ENCODE measurements around the gene RAB8A. TPM values are rescaled to one million over a fixed set of nuclear protein-coding genes. Genes with fewer than 3 reads are reported as not detected.

The RAB8A gene
- total RNA-seq, 5 donors from 2014 or later (not counting 1 experiment from before 2014, with no cell fraction given): 67.0 to 84.5 (median 71.7) TPM

DNA sequence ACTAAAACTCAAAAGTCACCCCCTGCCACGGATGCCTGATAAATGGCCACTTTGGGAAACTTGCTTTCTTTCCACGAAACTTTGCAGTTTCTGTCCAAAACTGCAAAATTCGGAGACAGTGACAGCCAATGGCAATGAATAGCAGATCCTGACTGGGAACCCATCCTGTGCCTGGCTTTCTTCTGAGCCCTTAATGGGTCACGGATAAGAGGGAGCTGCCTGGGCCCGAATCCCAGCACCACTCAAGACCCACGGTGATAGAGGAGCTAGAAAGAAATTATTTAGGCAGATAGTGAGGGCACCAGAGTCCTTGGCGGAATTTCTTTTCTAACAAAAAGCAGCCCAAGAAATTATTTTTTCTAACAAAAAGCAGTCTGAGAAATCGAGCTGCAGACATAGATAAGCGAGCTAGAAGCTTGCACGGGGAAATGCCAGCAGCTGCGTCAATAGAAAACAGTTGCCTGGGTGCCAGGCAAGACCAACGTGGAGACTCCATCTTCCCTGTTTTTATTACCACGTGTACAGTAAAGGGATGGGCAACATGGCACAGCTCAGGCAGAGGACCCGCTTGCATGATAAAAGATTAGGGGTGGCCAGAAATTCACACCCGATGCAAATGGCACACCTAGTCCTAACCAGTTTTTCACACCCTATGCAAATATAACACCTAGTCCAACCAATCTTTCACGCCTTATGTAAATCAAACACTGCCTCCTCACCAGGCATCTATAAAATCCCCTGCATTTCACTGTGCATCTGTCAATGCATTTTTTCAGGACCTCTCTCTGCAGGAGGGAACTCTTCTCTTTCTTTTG, 24.7 kb downstream of the RAB8A start:
- POLR2A ChIA-PET: interaction anchor here in 1 of 2 donors (0.6 kb wide), 1 partner anchor 272 kb away, joined by 3 read pairs; no protein-coding TSS in a partner anchor
- Mint-ChIP-seq H3K9me3 (peaks cover 0 to 6% (median 0%) of the 10 kb centered on the region in 3 donors), H3K27ac (no peak overlapping the region), H3K4me1 (peaks cover 6 to 34% (median 8%) of the 10 kb centered on the region in 3 donors), H3K36me3 (peaks cover 35% of the 10 kb centered on the region), H3K27me3 (no peaks in the 10 kb centered on the region), H3K4me3 (no peak overlapping the region)
- ATAC-seq (replicated peaks in 1 of 4) (peak in 1 of 4 experiments; percentile 28), DNase-seq (peak in 1 of 35 experiments; percentile 37)
- H3K4me3 ChIP-seq (ENCODE audit: control insufficient read depth in 1 of 2, extremely low read depth in 1 of 2, low read length in 1 of 2): no peak overlapping the region
- CTCF ChIA-PET: interaction anchor here in 1 of 2 donors (0.7 kb wide), 1 partner anchor 10 kb away, joined by 4 read pairs; no protein-coding TSS in a partner anchor
- H3K4me1 ChIP-seq (ENCODE audit: control insufficient read depth in 1 of 2, extremely low read depth in 1 of 2, insufficient read depth in 2 of 2, low read length in 2 of 2): peaks cover 0 to 39% of the 10 kb centered on the region in 2 experiments
- 83% methylated on average over 10 of the region's 16 CpGs for WGBS (ENCODE audit: insufficient coverage)
- no peaks in the 10 kb centered on the region for H3K27me3 ChIP-seq (replicated peaks in 1 of 2; ENCODE audit: control insufficient read depth in 2 of 2, extremely low read depth in 1 of 2, insufficient read depth in 2 of 2, low read length in 1 of 2)
- H3K27ac ChIP-seq (ENCODE audit: low read length): no peak overlapping the region
- no peaks in the 10 kb centered on the region for H3K9me3 ChIP-seq
- peaks cover 7 to 21% of the 10 kb centered on the region in 2 donors for H3K36me3 ChIP-seq (ENCODE audit: control insufficient read depth in 2 of 2, extremely low read depth in 1 of 2, insufficient read depth in 1 of 2, low read length in 1 of 2)

DNA sequence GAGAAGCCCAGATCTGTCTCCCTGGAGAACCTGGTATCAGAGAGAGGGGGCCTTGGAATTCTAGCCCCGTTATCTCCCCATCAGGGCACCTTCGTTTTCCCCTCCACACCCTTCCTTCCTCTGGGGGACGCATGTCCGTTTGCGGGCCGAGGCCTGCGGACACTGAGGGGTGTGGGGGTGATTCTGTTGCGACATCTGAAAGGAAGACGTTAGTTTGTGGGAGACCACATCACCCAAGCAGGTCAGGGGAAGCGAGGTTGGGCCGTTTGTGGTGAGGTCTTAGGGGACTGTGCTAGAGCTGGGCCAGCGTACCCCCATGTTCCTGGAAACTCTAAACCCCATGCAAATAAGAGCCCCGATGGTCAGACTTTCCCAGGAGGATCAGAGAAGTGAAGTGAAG, 28.1 kb downstream of the RAB8A start:
- H3K27me3 ChIP-seq (replicated peaks in 1 of 2; ENCODE audit: control insufficient read depth in 2 of 2, extremely low read depth in 1 of 2, insufficient read depth in 2 of 2, low read length in 1 of 2): no peaks in the 10 kb centered on the region
- DNase-seq: peak in 12 of 35 experiments; percentile 9 to 34 (median 15)
- CTCF ChIA-PET: interaction anchor here in 1 of 2 donors (0.6 kb wide), 1 partner anchor 134 kb away, joined by 5 read pairs; no protein-coding TSS in a partner anchor
- H3K36me3 ChIP-seq (ENCODE audit: control insufficient read depth in 2 of 2, extremely low read depth in 1 of 2, insufficient read depth in 1 of 2, low read length in 1 of 2): no peaks in the 10 kb centered on the region
- H3K4me3 ChIP-seq (ENCODE audit: control insufficient read depth in 1 of 2, extremely low read depth in 1 of 2, low read length in 1 of 2): no peak overlapping the region
- H3K4me1 ChIP-seq (ENCODE audit: control insufficient read depth in 1 of 2, extremely low read depth in 1 of 2, insufficient read depth in 2 of 2, low read length in 2 of 2): peaks cover 2 to 67% of the 10 kb centered on the region in 2 experiments
- WGBS (ENCODE audit: insufficient coverage): 34% methylated on average over 4 of the region's 13 CpGs
- Mint-ChIP-seq H3K4me3 (peak overlapping the region in 1 of 3 donors; percentile 58), H3K9me3 (no peaks in the 10 kb centered on the region), H3K4me1 (peaks cover 22 to 55% (median 27%) of the 10 kb centered on the region in 3 donors), H3K27me3 (no peaks in the 10 kb centered on the region), H3K27ac (peak overlapping the region in 1 of 2 donors; percentile 73), H3K36me3 (peaks cover 3% of the 10 kb centered on the region)
- POLR2A ChIA-PET: no interaction called here
- no peaks in the 10 kb centered on the region for H3K9me3 ChIP-seq
- H3K27ac ChIP-seq (ENCODE audit: low read length): no peak overlapping the region
- no peak for ATAC-seq (replicated peaks in 1 of 4)

DNA sequence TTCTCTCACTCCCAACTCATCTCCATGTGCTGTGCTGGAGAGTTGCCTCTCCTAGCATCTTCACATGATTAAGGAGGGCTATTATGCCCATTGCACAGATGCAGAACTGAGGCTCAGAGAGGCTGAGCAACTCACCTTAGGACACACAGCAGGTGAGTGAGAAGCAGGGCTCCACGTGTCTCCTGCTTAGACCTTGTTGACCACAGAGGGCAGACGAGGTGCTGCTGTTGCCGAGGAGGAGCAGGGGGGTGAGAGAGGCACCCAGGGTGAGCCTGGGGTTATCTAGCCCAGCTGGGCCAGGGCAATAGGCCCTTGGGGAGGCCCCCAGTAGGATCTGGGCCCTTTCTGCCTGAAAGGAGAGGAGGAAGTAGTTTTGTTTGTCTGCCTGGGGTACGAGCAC, 29.4 kb downstream of the RAB8A start:
- Mint-ChIP-seq H3K4me3 (no peak overlapping the region), H3K36me3 (peaks cover 3% of the 10 kb centered on the region), H3K9me3 (no peaks in the 10 kb centered on the region), H3K27me3 (no peaks in the 10 kb centered on the region), H3K4me1 (peaks cover 30 to 59% (median 35%) of the 10 kb centered on the region in 3 donors), H3K27ac (peak overlapping the region; percentile 23 to 80)
- ATAC-seq (replicated peaks in 1 of 4): no peak
- Histone ChIP-seq H3K9me3 (no peaks in the 10 kb centered on the region), H3K27me3 (replicated peaks in 1 of 2; ENCODE audit: control insufficient read depth in 2 of 2, extremely low read depth in 1 of 2, insufficient read depth in 2 of 2, low read length in 1 of 2) (no peaks in the 10 kb centered on the region), H3K36me3 (ENCODE audit: control insufficient read depth in 2 of 2, extremely low read depth in 1 of 2, insufficient read depth in 1 of 2, low read length in 1 of 2) (no peaks in the 10 kb centered on the region), H3K27ac (ENCODE audit: low read length) (peak overlapping the region; percentile 14), H3K4me3 (ENCODE audit: control insufficient read depth in 1 of 2, extremely low read depth in 1 of 2, low read length in 1 of 2) (no peak overlapping the region), H3K4me1 (ENCODE audit: control insufficient read depth in 1 of 2, extremely low read depth in 1 of 2, insufficient read depth in 2 of 2, low read length in 2 of 2) (peaks cover 2 to 77% of the 10 kb centered on the region in 2 experiments)
- 35% methylated on average over 3 of the region's 4 CpGs for WGBS (ENCODE audit: insufficient coverage)
- DNase-seq: peak in 7 of 35 experiments; percentile 7 to 40 (median 15)
- ChIA-PET CTCF (no interaction called here), POLR2A (no interaction called here)

DNA sequence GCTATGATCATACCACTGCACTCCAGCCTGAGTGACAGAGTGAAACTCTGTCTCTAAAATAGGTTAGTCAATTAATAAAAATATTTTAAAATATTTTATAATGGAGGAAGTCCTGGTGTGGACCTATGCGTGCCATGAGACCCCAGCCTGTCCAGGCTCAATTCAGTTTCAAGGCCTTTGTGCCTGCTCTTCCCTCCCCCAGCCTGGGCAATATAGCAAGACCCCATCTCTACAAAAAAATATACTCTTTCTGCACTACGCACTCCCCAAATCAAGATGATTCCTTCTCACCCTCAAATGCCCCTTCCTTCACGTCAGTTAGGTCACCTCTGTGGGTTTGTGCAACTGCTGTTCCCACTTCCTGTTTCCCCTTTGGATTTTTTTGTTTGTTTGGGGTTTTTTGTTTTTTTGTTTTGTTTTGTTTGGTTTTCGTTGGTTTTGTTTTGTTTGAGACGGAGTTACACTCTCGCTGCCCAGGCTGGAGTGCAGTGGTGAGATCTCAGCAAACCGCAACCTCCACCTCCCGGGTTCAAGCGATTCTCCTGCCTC, 30.4 kb downstream of the RAB8A start:
- WGBS (ENCODE audit: insufficient coverage): 88% methylated on average over 5 of the region's 9 CpGs
- peak overlapping the region in 1 of 2 donors; percentile 53 for H3K27ac Mint-ChIP-seq
- H3K4me1 Mint-ChIP-seq: peaks cover 33 to 58% (median 41%) of the 10 kb centered on the region in 3 donors
- no peaks in the 10 kb centered on the region for H3K27me3 Mint-ChIP-seq
- DNase-seq: no peak
- ChIA-PET CTCF (interaction anchor here in 1 of 2 donors (0.6 kb wide), 1 partner anchor 1247 kb away, joined by 3 read pairs; no protein-coding TSS in a partner anchor), POLR2A (interaction anchor here in 1 of 2 donors (0.6 kb wide), 2 partner anchors 47 to 59 kb away, joined by 3 read pairs; no protein-coding TSS in a partner anchor)
- ATAC-seq (replicated peaks in 1 of 4): no peak
- Histone ChIP-seq H3K4me3 (ENCODE audit: control insufficient read depth in 1 of 2, extremely low read depth in 1 of 2, low read length in 1 of 2) (no peak overlapping the region), H3K9me3 (no peaks in the 10 kb centered on the region), H3K4me1 (ENCODE audit: control insufficient read depth in 1 of 2, extremely low read depth in 1 of 2, insufficient read depth in 2 of 2, low read length in 2 of 2) (peaks cover 2 to 74% of the 10 kb centered on the region in 2 experiments), H3K27me3 (replicated peaks in 1 of 2; ENCODE audit: control insufficient read depth in 2 of 2, extremely low read depth in 1 of 2, insufficient read depth in 2 of 2, low read length in 1 of 2) (no peaks in the 10 kb centered on the region), H3K27ac (ENCODE audit: low read length) (no peak overlapping the region), H3K36me3 (ENCODE audit: control insufficient read depth in 2 of 2, extremely low read depth in 1 of 2, insufficient read depth in 1 of 2, low read length in 1 of 2) (peaks cover 0 to 2% of the 10 kb centered on the region in 2 donors)
- H3K4me3 Mint-ChIP-seq: peak overlapping the region in 1 of 3 donors; percentile 44
- H3K36me3 Mint-ChIP-seq: peaks cover 6% of the 10 kb centered on the region
- H3K9me3 Mint-ChIP-seq: no peaks in the 10 kb centered on the region

DNA sequence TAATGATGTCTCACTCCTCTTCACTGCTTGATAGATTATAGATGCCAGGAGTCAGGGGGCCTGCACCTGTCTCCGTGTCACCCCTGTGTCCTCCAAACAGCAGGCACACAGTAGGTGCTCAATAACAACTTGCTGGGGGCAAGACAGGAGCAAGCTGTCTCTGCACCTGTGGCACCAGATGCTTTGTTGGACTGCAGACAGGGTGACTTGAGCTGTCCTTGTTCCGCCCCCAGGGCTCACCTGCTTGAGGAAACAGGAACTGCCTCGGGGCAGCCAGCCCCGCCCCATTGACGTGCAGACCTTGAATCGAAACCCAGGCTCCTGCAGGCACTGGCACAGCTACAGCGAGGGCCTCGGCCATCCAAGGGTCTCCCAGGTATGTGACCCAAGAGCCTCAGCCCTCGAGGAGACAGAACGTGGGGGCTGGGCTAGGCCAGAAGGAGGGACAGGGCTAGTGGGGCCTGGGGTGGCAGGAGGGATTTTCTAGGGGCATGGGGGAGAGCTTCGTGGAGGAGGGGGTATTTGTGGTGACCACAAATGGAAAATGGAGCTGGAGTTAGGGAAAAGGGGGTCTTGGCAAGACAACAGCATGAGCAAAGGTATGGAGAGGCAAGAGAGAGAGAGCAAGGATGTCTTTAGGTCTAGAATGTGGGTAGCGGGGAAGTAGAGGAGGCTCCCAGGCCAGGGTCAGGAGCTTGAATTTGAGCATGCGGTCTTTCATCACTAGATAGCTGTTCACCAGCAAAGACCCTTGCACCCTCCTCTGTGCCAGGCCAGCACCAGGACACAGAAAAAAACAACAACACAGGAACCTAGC, 31.9 kb downstream of the RAB8A start, which contains the start of gene HSH2D:
Gene HSH2D, plus strand, starts transcription at position 287 of the 817 bp plus-strand sequence. CDS start 5,066 bp downstream, outside the sequence.
- Mint-ChIP-seq H3K36me3 (peaks cover 6% of the 10 kb centered on the region), H3K27ac (peak within 1 kb of the TSS; percentile 95 to 98), H3K27me3 (no peaks in the 10 kb centered on the region), H3K9me3 (no peaks in the 10 kb centered on the region), H3K4me3 (peak within 1 kb of the TSS; percentile 93 to 99 (median 94)), H3K4me1 (peaks cover 33 to 61% (median 41%) of the 10 kb centered on the region in 3 donors)
- POLR2A ChIA-PET: interaction anchor here (0.5 to 0.7 kb wide), 6 partner anchors 41 to 681 kb away, joined by 3 to 6 read pairs (median 4); partner anchors contain the start of gene FAM32A (in 1 of the 2)
- peaks cover 0 to 6% of the 10 kb centered on the region in 2 donors for H3K36me3 ChIP-seq (ENCODE audit: control insufficient read depth in 2 of 2, extremely low read depth in 1 of 2, insufficient read depth in 1 of 2, low read length in 1 of 2)
- peak within 1 kb of the TSS; percentile 82 for H3K27ac ChIP-seq (ENCODE audit: low read length)
- peaks cover 2 to 81% of the 10 kb centered on the region in 2 experiments for H3K4me1 ChIP-seq (ENCODE audit: control insufficient read depth in 1 of 2, extremely low read depth in 1 of 2, insufficient read depth in 2 of 2, low read length in 2 of 2)
- no peaks in the 10 kb centered on the region for H3K9me3 ChIP-seq
- H3K27me3 ChIP-seq (replicated peaks in 1 of 2; ENCODE audit: control insufficient read depth in 2 of 2, extremely low read depth in 1 of 2, insufficient read depth in 2 of 2, low read length in 1 of 2): no peaks in the 10 kb centered on the region
- CTCF ChIA-PET: interaction anchor here in 1 of 2 donors (0.6 to 1.9 kb wide), 6 partner anchors 29 to 243 kb away, joined by 3 to 7 read pairs (median 4); partner anchors contain the start of gene FAM32A
- WGBS (ENCODE audit: insufficient coverage): 2% methylated on average over 11 of the region's 13 CpGs
- DNase-seq (peak; percentile 61 to 89 (median 81)), ATAC-seq (replicated peaks in 1 of 4) (peak; percentile 99 to 100 (median 100))
- peak within 1 kb of the TSS; percentile 66 to 72 for H3K4me3 ChIP-seq (ENCODE audit: control insufficient read depth in 1 of 2, extremely low read depth in 1 of 2, low read length in 1 of 2)

Data from T-cell (primary cell).